Tibial artery (tissue), 4 donors: ENCODE results near the gene TMOD3.
"Not testable (repeated sequence)": the region's sequence is repeated elsewhere in the genome, so short reads cannot be mapped to it uniquely, and the experiment has no call there.

Experiments
- DNase-seq, 2 donors: peaks; one replicate each; pipeline ENCODE4 v3.0.0-alpha.2; 2019
- H3K27ac ChIP-seq, 2 donors: fragments of 200-600 bp; sonication (generic) in 1 of 2; 1 replicate in 1 of 2; 2 replicates in 1 of 2; pipeline ENCODE4 v1.5.1; 2018 to 2019; ENCODE audit warnings: mild to moderate bottlenecking in 1 of 2
- H3K27me3 ChIP-seq, 2 donors: fragments of 200-600 bp; sonication (generic) in 1 of 2; one replicate each; pipeline versions ENCODE4 v1.5.1 to v1.6.0; 2016 to 2019
- H3K36me3 ChIP-seq, 3 donors: fragments of 200-600 bp; sonication (generic) in 2 of 3; one replicate each; pipeline ENCODE4 v1.5.1; 2016 to 2019; ENCODE audit warnings: mild to moderate bottlenecking in 2 of 3
- H3K4me1 ChIP-seq, 4 donors: fragments of 200-600 bp; sonication (generic) in 2 of 4; 1 replicate in 3 of 4; 2 replicates in 1 of 4; pipeline ENCODE4 v1.5.1; 2016 to 2019
- H3K4me3 ChIP-seq, 2 donors: fragments of 200-600 bp; sonication (generic) in 1 of 2; 1 replicate in 1 of 2; 2 replicates in 1 of 2; pipeline ENCODE4 v1.5.1; 2018 to 2019; ENCODE audit warnings: mild to moderate bottlenecking in 2 of 2
- H3K9me3 ChIP-seq, 3 donors: fragments of 200-600 bp; sonication (generic) in 1 of 3; one replicate each; pipeline ENCODE4 v1.5.1; 2016 to 2019
- CTCF ChIP-seq, 2 experiments: fragments of 200-600 bp in 1 of 2; fragments of 450-650 bp in 1 of 2; IDR thresholded peaks; one replicate each; pipeline ENCODE4 v1.5.1; 2017 to 2019; ENCODE audit warnings: antibody characterized with exemption in 2 of 2, mild to moderate bottlenecking in 1 of 2, moderate library complexity in 1 of 2
- intact Hi-C: fragments of 100-400 bp; cut with DNase I; formaldehyde crosslinking; loops from one replicate; pipeline ENCODE4 v1.15.0; 2023; ENCODE audit warnings: low total_unique reads

The TMOD3 gene

DNA sequence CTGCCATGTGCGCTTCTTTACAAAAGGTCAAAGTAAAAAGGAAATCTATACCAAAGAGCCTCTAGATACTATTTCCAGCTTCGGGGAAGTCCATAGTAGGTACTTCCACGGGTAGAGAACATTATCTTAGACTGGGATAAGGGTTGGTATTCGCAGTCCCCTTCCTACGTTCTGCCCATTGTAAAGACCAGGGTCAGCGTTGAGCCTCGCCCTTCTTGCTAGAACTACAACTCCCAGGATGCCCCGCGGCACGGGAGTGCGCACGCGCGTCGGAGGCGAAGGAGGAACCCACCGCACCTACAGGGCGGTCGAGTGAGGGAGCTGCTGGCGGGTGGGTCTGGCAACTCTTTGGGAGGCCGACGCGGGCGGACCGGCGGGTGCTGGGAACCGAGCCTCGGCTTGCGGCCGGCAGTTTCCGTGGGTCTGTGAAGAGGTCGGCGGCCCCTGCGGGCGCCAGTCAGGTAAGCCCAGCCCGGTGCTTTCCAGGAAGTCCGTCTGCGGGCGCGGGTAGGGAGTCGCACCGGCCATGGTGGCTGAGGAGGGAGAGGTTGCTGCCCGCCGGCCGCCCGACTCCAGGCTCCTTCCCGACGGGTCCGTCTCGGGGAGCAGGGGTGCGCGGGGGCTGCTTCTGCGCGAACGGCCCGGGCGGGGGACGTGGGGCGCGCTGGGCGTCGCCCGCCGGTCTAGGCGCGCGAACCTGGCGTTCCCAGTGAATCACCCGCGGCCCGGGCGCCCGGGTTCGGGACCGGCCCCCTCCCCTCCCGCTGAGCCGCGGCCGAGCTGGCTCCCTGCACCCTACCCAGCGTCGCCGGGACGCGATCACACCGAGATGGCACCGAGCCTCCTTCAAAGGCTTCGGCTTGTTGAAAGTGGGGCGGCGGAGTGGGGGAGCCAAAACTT, at the start of gene TMOD3:
Gene TMOD3, plus strand, starts transcription at position 278 of the 900 bp plus-strand sequence. CDS start 33,232 bp downstream, outside the sequence.
- peak within 1 kb of the TSS; percentile 95 for H3K27ac ChIP-seq

DNA sequence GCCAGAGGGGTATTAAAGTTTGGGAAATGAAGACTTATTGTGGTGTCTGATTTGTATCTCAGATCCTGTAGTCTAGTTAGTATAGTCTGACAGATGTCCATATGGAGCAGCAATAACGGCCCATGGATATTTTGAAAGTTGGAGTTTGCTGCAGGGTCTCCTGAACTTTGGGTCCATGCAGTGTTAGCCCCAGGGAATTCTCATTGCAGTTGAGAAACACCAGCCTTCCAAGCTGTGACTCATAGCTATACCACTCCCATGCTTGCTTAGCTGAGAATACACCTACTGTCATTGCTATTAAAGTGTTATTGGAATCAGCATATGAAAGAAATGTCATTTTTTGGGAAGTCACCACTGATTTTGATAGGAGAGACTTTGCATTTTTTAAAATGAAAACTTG, 48.8 kb upstream of the TMOD3 start:
- H3K4me1 ChIP-seq = peaks cover 0 to 6% (median 0%) of the 10 kb centered on the region in 4 donors
- DNase-seq = no peak
- TF ChIP-seq CTCF (IDR thresholded peaks at IDR 0.05) = no peak
- H3K4me3 ChIP-seq = no peak overlapping the region
- H3K27me3 ChIP-seq = no peaks in the 10 kb centered on the region
- no peak overlapping the region for H3K27ac ChIP-seq
- no peaks in the 10 kb centered on the region for H3K9me3 ChIP-seq
- peaks cover 30 to 48% (median 39%) of the 10 kb centered on the region in 3 donors for H3K36me3 ChIP-seq
- intact Hi-C loops = no loop called here

More for the DNA sequence above, at the start of gene TMOD3:
- intact Hi-C loops = no loop called here
- H3K4me3 ChIP-seq = peak within 1 kb of the TSS; percentile 87 to 95
- DNase-seq = peak; percentile 92 to 94
- peaks cover 0 to 41% (median 11%) of the 10 kb centered on the region in 4 donors for H3K4me1 ChIP-seq
- no peak for TF ChIP-seq CTCF (IDR thresholded peaks at IDR 0.05)
- H3K27me3 ChIP-seq = no peaks in the 10 kb centered on the region
- H3K9me3 ChIP-seq = no peaks in the 10 kb centered on the region
- H3K36me3 ChIP-seq = no peaks in the 10 kb centered on the region

DNA sequence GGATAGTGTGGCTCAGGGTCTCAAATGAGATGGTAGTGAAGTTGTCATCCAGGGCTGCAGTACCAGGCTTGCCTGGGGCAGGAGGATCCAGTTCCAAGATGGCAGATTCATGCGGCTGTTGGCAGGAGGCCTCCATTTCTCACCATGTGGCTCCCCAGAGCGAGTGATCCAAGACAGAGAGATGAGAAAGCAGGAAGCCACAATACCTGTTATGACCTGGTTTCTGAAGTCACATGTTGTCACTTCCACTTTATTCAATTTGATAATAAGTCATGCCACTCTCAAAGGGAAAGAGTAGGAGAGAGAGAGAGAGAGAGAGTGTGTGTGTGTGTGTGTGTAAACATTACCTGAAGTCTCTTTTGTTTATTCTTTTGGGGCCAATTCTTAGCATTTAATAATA, 47.9 kb upstream of the TMOD3 start:
- peaks cover 0 to 4% (median 0%) of the 10 kb centered on the region in 4 donors for H3K4me1 ChIP-seq
- H3K4me3 ChIP-seq = no peak overlapping the region
- DNase-seq = no peak
- peaks cover 33 to 54% (median 35%) of the 10 kb centered on the region in 3 donors for H3K36me3 ChIP-seq
- intact Hi-C loops = no loop called here
- no peaks in the 10 kb centered on the region for H3K9me3 ChIP-seq
- no peak for TF ChIP-seq CTCF (IDR thresholded peaks at IDR 0.05)
- no peaks in the 10 kb centered on the region for H3K27me3 ChIP-seq
- H3K27ac ChIP-seq = no peak overlapping the region

DNA sequence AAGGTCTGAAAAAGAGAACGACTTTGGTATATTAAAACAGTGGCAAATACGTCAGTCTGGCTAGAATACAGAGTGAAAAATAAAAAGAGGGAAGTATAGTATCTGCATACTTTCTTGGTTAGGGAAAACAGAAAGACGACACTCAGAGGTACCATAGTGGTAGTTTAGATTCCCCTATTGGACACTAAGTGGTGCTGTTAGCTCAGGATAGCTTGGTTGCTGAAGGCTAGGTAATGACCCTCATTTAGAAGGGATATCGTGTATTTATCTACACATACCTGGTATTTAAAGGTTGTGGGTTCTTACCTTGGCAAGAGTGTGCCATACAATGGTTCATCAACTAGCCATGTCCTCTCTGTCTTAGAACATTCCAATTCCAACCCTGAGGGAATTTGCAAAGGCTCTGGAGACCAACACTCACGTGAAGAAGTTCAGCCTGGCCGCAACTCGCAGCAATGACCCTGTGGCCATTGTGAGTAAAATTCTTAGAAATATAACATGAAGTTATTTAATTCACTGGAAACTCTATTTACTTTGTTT, 47.0 kb upstream of the TMOD3 start:
- intact Hi-C loops = no loop called here
- no peak for DNase-seq
- peaks cover 40 to 63% (median 44%) of the 10 kb centered on the region in 3 donors for H3K36me3 ChIP-seq
- no peak overlapping the region for H3K27ac ChIP-seq
- no peaks in the 10 kb centered on the region for H3K9me3 ChIP-seq
- no peaks in the 10 kb centered on the region for H3K27me3 ChIP-seq
- TF ChIP-seq CTCF (IDR thresholded peaks at IDR 0.05) = no peak
- no peaks in the 10 kb centered on the region for H3K4me1 ChIP-seq
- no peak overlapping the region for H3K4me3 ChIP-seq

GRCh38 chr15:51783967-51784366, 45.5 kb upstream of the TMOD3 start:
- Histone ChIP-seq H3K4me3 (no peak overlapping the region), H3K36me3 (peaks cover 44 to 63% (median 49%) of the 10 kb centered on the region in 3 donors), H3K4me1 (no peaks in the 10 kb centered on the region), H3K27ac (no peak overlapping the region), H3K27me3 (no peaks in the 10 kb centered on the region), H3K9me3 (no peaks in the 10 kb centered on the region)
- DNase-seq = no peak
- intact Hi-C loops = no loop called here
- TF ChIP-seq CTCF (IDR thresholded peaks at IDR 0.05) = no peak

DNA sequence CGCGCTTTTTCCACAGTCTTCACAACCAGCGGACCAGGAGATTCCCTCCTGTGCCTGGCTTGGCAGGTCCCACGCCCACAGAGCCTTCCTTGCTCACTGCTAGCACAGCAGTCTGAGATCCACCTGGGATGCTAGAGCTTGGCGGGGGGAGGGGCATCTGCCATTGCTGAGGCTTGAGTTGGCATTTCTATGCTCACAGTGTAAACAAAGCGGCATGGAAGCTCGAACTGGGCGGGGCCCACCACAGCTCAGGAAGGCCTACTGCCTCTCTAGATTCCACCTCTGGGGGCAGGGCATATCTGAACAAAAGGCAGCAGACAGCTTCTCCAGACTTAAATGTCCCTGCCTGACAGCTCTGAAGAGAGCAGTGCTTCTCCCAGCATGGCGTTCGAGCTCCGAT, 42.3 kb upstream of the TMOD3 start:
- peaks cover 33 to 51% (median 36%) of the 10 kb centered on the region in 3 donors for H3K36me3 ChIP-seq
- intact Hi-C loops = not testable (repeated sequence)

DNA sequence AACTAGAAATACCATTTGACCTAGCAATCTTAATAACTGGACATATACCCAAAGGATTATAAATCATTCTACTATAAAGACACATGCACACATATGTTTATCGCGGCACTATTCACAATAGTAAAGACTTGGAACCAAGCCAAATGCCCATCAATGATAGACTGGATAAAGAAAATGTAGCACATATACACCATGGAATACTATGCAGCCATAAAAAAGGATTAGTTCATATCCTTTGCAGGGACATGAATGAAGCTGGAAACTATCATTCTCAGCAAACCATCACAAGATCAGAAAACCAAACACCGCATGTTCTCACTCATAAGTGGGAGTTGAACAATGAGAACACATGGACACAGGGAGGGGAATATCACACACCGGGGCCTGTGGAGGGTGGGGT, 37.0 kb upstream of the TMOD3 start:
- H3K36me3 ChIP-seq, H3K4me3 ChIP-seq, H3K27me3 ChIP-seq, H3K9me3 ChIP-seq, DNase-seq, H3K27ac ChIP-seq, intact Hi-C loops: not testable (repeated sequence)
- H3K4me1 ChIP-seq = peaks cover 0 to 15% (median 1%) of the 10 kb centered on the region in 4 donors

More for the DNA sequence above, 42.3 kb upstream of the TMOD3 start:
- H3K4me1 ChIP-seq, DNase-seq, H3K27ac ChIP-seq, H3K27me3 ChIP-seq, H3K9me3 ChIP-seq, H3K4me3 ChIP-seq: not testable (repeated sequence)
